Islet precursor cell (in vitro differentiated cells): ENCODE results near the gene HTRA3.

Experiments
- DNase-seq: peaks from one replicate; pipeline ENCODE4 v3.0.0-alpha.2; 2018

The HTRA3 gene

GRCh38 chr4:8346838-8347605 is 77.5 kb downstream of the HTRA3 start:
- peak; percentile 52 for DNase-seq

GRCh38 chr4:8347660-8348059 is 78.1 kb downstream of the HTRA3 start:
- no peak for DNase-seq

- peak; percentile 32 for DNase-seq
Observed at GRCh38 chr4:8348071-8348470, 78.5 kb downstream of the HTRA3 start.

GRCh38 chr4:8349236-8349635 is 79.7 kb downstream of the HTRA3 start:
- DNase-seq: peak; percentile 4

GRCh38 chr4:8349664-8350236 is 80.2 kb downstream of the HTRA3 start:
- DNase-seq: peak; percentile 56

- peak; percentile 42 for DNase-seq
Observed at GRCh38 chr4:8350352-8350751, 80.8 kb downstream of the HTRA3 start.

GRCh38 chr4:8350841-8351461 is 81.4 kb downstream of the HTRA3 start:
- DNase-seq: peak; percentile 54

GRCh38 chr4:8351931-8352367 is 82.4 kb downstream of the HTRA3 start:
- peak; percentile 49 for DNase-seq

GRCh38 chr4:8352368-8353157 is 83.0 kb downstream of the HTRA3 start:
- peak; percentile 43 for DNase-seq

- peak; percentile 42 for DNase-seq
Observed at GRCh38 chr4:8353158-8353669, 83.7 kb downstream of the HTRA3 start.

- peak; percentile 43 for DNase-seq
Observed at GRCh38 chr4:8353912-8354453, 84.4 kb downstream of the HTRA3 start.

GRCh38 chr4:8355306-8355705 is 85.8 kb downstream of the HTRA3 start:
- peak; percentile 7 for DNase-seq

GRCh38 chr4:8355864-8356565 is 86.5 kb downstream of the HTRA3 start:
- peak; percentile 41 for DNase-seq
